D721Med (cell line): Measurements from ENCODE around the gene NYNRIN.

Experiments used
- DNase-seq: peaks from one replicate; pipeline ENCODE4 v3.0.0; 2011; ENCODE audit warnings: low spot score; ENCODE audit not compliant: insufficient read length
- FAIRE-seq: peaks from 2 replicates; lab custom pipeline; 2011; peaks lifted over from hg19 to GRCh38; lab: Jason Lieb, UNC
- CTCF ChIP-seq: IDR thresholded peaks from 2 replicates; pipeline ENCODE4 v1.5.1; 2012; ENCODE audit warnings: mild to moderate bottlenecking, control low read depth; ENCODE audit not compliant: insufficient read depth; ENCODE audit errors: missing control alignments

The NYNRIN gene

DNA sequence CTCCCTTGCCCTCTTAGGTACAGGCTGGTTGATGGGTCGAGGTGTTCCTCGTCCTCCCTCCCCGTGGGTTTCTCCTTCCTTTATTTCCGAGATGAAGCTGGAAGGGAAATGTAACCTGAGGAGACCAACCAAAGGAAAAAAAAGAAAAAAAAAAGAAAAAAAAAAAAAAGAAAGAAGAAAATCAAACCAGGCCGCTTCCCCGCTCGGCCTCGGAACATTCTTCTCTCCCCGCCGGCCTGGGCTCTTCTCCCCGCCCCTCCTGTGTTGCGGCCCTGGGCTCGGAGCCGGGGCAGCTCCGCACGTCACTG, 32.4 kb upstream of the NYNRIN start:
- no peak for FAIRE-seq

GRCh38 chr14:24366721-24367513, 31.9 kb upstream of the NYNRIN start:
- DNase-seq (peak; percentile 47), FAIRE-seq (no peak)
- TF ChIP-seq CTCF = no peak

More for the DNA sequence above, 32.4 kb upstream of the NYNRIN start:
- TF ChIP-seq CTCF = no peak
- no peak for DNase-seq

DNA sequence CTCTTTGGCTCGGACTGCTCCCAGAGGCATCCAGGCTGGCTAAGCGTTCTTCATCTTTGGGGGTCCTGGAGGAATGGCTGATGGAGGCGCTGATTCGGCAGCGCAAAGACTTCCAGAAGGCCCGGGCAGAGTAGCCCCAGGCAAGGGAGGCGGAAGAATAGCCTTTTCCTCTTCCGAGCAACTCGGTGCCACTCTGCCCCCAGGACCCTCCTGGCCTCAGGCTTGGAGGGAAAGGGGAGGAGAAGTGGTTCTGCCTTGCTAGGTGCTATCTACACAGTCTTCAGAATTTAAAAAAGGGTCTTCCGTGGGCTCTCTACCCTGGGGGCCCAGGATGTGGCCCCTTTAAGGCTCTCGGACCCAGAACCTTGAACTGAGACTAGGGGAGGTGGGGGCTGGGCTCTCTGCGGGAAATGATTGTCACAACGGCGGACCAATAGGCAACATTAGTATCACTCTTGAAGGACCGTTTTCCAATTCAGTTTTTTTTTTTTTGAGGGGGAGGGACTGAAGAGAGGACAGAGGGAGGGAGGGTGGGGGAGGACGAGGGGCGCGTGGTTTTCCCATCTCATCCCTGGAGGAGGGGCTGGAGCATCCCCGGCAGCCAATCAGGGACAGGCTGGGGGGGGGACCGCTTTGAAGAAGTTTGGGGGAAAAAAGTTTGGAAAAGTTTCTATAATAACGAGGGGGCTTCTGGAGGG, 31.1 kb upstream of the NYNRIN start, which contains the start of gene NFATC4:
NFATC4 (plus strand) TSS at position 671 of the 698 bp plus-strand sequence. CDS start 157 bp downstream, outside the sequence.
- no peak for TF ChIP-seq CTCF
- no peak for FAIRE-seq
- DNase-seq = peak; percentile 70

GRCh38 chr14:24368212-24368561, 30.6 kb upstream of the NYNRIN start:
- FAIRE-seq (no peak), DNase-seq (no peak)
- TF ChIP-seq CTCF = no peak

DNA sequence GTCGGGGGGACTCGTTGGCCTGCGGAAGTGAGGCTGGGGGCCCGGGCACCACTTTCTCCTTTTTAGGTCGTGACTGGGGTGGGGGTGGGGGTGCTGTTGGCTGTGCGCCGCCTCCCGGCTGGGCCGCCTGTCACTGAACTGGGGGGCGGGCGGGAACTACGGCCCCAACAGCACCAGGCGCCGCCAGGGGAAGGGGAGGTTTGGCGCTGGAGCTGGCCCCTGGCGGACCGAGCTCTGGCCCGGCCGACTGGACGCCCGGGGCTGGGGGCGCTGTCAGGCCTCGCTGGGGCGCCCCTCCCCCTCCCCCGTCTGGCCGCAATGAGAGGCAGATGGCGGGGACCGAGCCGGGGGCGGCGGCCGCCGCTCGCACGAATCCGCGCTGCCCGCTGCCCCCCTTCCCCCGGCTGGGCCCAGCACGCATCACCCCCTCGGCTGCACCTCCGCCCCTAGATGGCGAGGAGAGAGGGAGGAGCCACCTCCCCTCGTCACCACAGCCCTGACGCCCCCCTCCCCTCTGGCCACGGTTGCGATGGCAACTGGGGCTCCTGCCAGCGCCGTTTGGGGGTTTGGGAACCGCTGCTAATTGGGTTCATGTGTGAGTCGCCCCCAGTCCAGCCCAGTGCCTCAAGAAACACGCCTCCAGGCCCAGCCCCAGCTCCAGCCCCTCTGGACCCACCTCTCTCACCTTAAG, 30.1 kb upstream of the NYNRIN start:
- peak; percentile 77 for DNase-seq

DNA sequence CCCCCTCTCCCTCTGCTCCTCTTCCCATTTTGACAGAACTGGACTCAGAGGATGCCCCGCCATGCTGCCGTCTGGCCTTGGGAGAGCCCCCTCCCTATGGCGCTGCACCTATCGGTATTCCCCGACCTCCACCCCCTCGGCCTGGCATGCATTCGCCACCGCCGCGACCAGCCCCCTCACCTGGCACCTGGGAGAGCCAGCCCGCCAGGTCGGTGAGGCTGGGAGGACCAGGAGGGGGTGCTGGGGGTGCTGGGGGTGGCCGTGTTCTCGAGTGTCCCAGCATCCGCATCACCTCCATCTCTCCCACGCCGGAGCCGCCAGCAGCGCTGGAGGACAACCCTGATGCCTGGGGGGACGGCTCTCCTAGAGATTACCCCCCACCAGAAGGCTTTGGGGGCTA, 29.3 kb upstream of the NYNRIN start:
- DNase-seq (no peak), FAIRE-seq (no peak)
- no peak for TF ChIP-seq CTCF

More for the DNA sequence above, 30.1 kb upstream of the NYNRIN start:
- no peak for FAIRE-seq
- TF ChIP-seq CTCF = no peak
